A549 (cell line): ENCODE measurements around the gene PARD3B.

Experiments used
- CTCF ChIP-seq: fragments of >200 bp; sonication (Bioruptor Twin); formaldehyde crosslinking; IDR thresholded peaks from 3 replicates; pipeline ENCODE4 v1.5.1; 2016
- KDM5A ChIP-seq: fragments of 200-600 bp; sonication (generic); IDR thresholded peaks from 2 replicates; pipeline ENCODE4 v1.6.1; 2016; ENCODE audit warnings: antibody characterized with exemption, mild to moderate bottlenecking
- MYC ChIP-seq: IDR thresholded peaks from 2 replicates; pipeline ENCODE4 v1.6.1; 2012; ENCODE audit warnings: mild to moderate bottlenecking, inconsistent platforms, low read length, improper control_type of control experiment, borderline replicate concordance

- TF ChIP-seq CTCF (no peak), KDM5A (no peak), MYC (no peak)
Measured at GRCh38 chr2:205022841-205023240, 477.6 kb downstream of the PARD3B start.
